Measurements from ENCODE around the gene SNPH.

The SNPH gene

GRCh38 chr20:1305712-1306111 lies 39.6 kb downstream of the SNPH start:
- in situ Hi-C loops (cut with MboI; ENCODE audit: low sequenced_read_pairs), result no loop called here

- in situ Hi-C loops (cut with MboI; ENCODE audit: low sequenced_read_pairs), result no loop called here
Measured at GRCh38 chr20:1306316-1307135, 40.4 kb downstream of the SNPH start.

GRCh38 chr20:1307171-1307570 lies 41.1 kb downstream of the SNPH start:
- in situ Hi-C loops (cut with MboI; ENCODE audit: low sequenced_read_pairs), result no loop called here

GRCh38 chr20:1307571-1307971 lies 41.5 kb downstream of the SNPH start:
- in situ Hi-C loops (cut with MboI; ENCODE audit: low sequenced_read_pairs), result no loop called here

GRCh38 chr20:1308067-1308701 lies 42.1 kb downstream of the SNPH start:
- in situ Hi-C loops (cut with MboI; ENCODE audit: low sequenced_read_pairs), result no loop called here

- in situ Hi-C loops (cut with MboI; ENCODE audit: low sequenced_read_pairs), result no loop called here
Measured at GRCh38 chr20:1308702-1309095, 42.6 kb downstream of the SNPH start.

- in situ Hi-C loops (cut with MboI; ENCODE audit: low sequenced_read_pairs), result no loop called here
Measured at GRCh38 chr20:1309439-1309847, 43.3 kb downstream of the SNPH start.

GRCh38 chr20:1310071-1310470 lies 44.0 kb downstream of the SNPH start:
- in situ Hi-C loops (cut with MboI; ENCODE audit: low sequenced_read_pairs), result loop anchor here (10.0 kb wide), 1 partner anchor 465 kb away; no protein-coding TSS in a partner anchor

- in situ Hi-C loops (cut with MboI; ENCODE audit: low sequenced_read_pairs), result loop anchor here (10.0 kb wide), 1 partner anchor 464 kb away; no protein-coding TSS in a partner anchor
Measured at GRCh38 chr20:1310506-1311190, 44.6 kb downstream of the SNPH start.

- in situ Hi-C loops (cut with MboI; ENCODE audit: low sequenced_read_pairs), result loop anchor here (10.0 kb wide), 1 partner anchor 462 kb away; no protein-coding TSS in a partner anchor
Measured at GRCh38 chr20:1312308-1312707, 46.2 kb downstream of the SNPH start.

- in situ Hi-C loops (cut with MboI; ENCODE audit: low sequenced_read_pairs), result loop anchor here (10.0 kb wide), 1 partner anchor 462 kb away; no protein-coding TSS in a partner anchor
Measured at GRCh38 chr20:1312904-1313235, 46.8 kb downstream of the SNPH start.

- in situ Hi-C loops (cut with MboI; ENCODE audit: low sequenced_read_pairs), result loop anchor here (10.0 kb wide), 1 partner anchor 461 kb away; no protein-coding TSS in a partner anchor
Measured at GRCh38 chr20:1313236-1313964, 47.3 kb downstream of the SNPH start.

GRCh38 chr20:1315804-1316203 lies 49.7 kb downstream of the SNPH start:
- in situ Hi-C loops (cut with MboI; ENCODE audit: low sequenced_read_pairs), result loop anchor here (10.0 kb wide), 1 partner anchor 459 kb away; no protein-coding TSS in a partner anchor

- in situ Hi-C loops (cut with MboI; ENCODE audit: low sequenced_read_pairs), result loop anchor here (10.0 kb wide), 1 partner anchor 457 kb away; no protein-coding TSS in a partner anchor
Measured at GRCh38 chr20:1317545-1318255, 51.6 kb downstream of the SNPH start.

- in situ Hi-C loops (cut with MboI; ENCODE audit: low sequenced_read_pairs), result loop anchor here (10.0 kb wide), 1 partner anchor 456 kb away; no protein-coding TSS in a partner anchor
Measured at GRCh38 chr20:1319051-1319450, 53.0 kb downstream of the SNPH start.

- in situ Hi-C loops (cut with MboI; ENCODE audit: low sequenced_read_pairs), result loop anchor here (10.0 kb wide), 1 partner anchor 455 kb away; no protein-coding TSS in a partner anchor
Measured at GRCh38 chr20:1319462-1319861, 53.4 kb downstream of the SNPH start.

- in situ Hi-C loops (cut with MboI; ENCODE audit: low sequenced_read_pairs), result no loop called here
Measured at GRCh38 chr20:1320016-1320415, 53.9 kb downstream of the SNPH start.

GRCh38 chr20:1320902-1321653 lies 55.0 kb downstream of the SNPH start:
- in situ Hi-C loops (cut with MboI; ENCODE audit: low sequenced_read_pairs), result no loop called here

GRCh38 chr20:1321654-1321939 lies 55.5 kb downstream of the SNPH start:
- in situ Hi-C loops (cut with MboI; ENCODE audit: low sequenced_read_pairs), result no loop called here
